GM21367 (cell line): Measurements from ENCODE around the gene KRTAP19-3.
"Not testable (repeated sequence)": the region's sequence is repeated elsewhere in the genome, so short reads cannot be mapped to it uniquely, and the experiment has no call there.

Experiments used
- ATAC-seq: cut with Tn5 transposase; IDR thresholded peaks from one replicate; pipeline ENCODE4 v1.9.1; 2021; ENCODE audit not compliant: unreplicated experiment

Gene KRTAP19-3

DNA sequence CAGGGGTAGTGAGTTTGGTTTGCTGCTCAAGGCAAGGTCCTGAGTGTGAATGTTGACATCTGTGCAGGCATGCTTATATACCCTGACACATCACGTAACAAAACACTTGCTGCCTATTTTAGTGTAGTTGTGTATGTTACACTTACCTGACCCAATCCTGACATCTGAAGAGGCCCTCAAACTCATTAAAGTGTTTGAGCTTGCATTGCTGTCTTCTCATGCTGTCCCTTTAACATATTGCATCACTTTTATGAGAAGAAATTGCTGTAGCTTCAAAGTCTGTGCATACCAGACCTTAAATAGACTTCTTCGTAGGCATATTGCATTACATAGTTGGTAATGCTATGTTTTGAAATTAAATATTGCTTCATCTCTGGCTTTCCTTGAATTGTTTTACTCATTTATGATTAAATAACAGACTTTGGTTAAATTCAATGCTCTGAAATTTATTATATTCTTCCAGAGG is at the start of gene KRTAP19-3:
TSS of gene KRTAP19-3 (minus strand) at position 51 of the 466 bp plus-strand sequence. CDS start 56 bp downstream, outside the sequence.
- no peak for ATAC-seq

DNA sequence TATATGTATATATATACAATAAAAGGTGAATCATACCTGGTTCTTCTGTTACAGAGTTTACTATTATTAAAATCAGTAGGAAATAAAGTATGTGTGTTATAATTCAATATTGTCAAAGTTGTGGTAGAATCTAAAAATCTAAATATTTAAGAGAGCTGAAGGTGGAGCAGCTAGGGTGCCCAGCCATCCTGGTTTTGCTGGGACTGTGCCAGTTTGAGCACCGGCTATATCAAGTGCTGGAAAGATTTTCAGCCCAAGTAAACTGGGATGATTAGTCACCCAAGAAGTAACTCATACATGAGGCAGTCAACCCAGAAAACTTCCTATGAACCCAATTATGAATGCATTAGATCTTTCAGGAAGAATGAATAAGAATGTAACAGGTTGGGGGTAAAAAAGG is 27.1 kb upstream of the KRTAP19-3 start:
- no peak for ATAC-seq

DNA sequence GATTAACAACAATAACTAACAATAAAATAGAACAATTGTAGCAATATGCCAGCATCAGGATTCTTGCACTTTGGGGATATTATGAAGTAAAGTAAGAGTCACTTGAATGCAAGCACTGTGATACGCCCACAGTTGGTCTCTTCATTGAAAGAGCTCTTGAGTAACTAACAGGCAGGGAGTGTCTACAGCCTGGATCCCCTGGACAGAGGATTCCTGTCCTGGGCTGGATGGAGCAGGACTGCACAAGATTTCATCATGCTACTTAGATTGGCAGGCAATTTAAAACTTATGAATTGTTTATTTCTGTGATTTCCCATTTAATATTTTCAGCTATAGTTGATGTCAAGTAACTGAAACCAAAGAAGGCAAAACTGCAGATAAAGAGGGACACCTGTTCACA is 23.9 kb upstream of the KRTAP19-3 start:
- ATAC-seq = no peak

DNA sequence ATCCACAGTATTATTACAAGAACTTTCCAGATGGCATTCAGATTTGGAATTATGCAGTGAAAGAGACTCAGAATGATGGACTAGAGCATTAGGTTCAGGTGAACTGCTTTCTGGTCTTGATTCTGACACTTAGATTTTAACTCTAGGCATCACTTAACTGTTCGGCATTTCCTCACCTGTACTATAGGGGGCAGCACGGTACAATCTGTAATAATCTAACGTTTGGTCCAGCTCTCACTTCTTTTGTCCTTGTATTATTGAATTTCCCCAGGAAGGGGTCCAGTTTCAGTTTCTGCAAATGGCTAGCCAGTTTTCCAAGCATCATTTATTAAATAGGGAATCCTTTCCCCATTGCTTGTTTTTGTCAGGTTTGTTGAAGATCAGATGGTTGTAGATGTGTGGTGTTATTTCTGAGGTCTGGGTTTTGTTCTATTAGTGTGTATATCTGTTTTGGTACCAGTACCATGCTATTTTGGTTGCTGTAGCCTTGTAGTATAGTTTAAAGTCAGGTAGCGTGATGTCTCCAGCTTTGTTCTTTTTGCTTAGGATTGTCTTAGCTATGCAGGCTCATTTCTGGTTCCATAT is 13.9 kb upstream of the KRTAP19-3 start:
- ATAC-seq = not testable (repeated sequence)

DNA sequence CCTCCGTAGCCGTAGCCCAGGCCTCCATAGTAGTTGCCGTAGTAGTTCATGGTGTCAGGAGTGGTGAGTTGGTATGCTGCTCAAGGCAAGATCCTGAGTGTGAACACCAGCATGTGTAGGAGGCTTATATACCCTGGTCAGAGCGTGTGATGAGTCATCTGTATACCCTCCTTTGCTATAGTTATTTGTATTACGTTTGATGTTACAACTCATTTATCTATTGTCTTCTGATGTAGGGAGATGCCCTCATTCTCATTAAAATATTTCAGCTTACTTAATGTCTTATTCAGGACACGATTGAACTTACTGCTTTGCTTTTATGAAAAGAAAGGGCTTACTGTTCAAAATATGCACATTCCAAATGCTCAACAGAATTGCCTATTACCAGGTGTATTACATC is 10.2 kb upstream of the KRTAP19-3 start, which contains the start of gene KRTAP19-5:
TSS of gene KRTAP19-5 (minus strand) at position 101 of the 400 bp plus-strand sequence. CDS start at position 50, 51 bp downstream.
- no peak for ATAC-seq

DNA sequence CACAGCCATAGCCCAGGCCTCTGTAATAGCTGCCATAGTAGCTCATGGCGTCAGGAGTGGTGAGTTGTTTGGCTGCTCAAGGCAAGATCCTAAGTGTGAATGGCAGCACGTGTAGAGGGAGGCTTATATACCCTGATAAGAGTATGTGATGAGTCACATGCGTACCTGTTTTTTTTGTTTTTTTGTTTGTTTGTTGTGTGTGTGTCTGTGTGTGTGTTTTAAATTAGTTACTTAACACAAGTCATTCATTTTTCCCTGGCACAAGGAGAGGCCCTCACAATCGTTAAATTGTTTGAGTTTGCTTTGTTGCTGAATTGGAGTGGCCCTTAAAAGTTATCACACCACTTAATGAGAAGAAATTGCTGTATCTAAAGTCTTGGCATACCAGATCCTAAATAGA is 5.3 kb upstream of the KRTAP19-3 start, which contains the start of gene KRTAP19-4:
TSS of gene KRTAP19-4 (minus strand) at position 101 of the 400 bp plus-strand sequence. CDS start at position 46, 55 bp downstream.
- ATAC-seq = no peak

DNA sequence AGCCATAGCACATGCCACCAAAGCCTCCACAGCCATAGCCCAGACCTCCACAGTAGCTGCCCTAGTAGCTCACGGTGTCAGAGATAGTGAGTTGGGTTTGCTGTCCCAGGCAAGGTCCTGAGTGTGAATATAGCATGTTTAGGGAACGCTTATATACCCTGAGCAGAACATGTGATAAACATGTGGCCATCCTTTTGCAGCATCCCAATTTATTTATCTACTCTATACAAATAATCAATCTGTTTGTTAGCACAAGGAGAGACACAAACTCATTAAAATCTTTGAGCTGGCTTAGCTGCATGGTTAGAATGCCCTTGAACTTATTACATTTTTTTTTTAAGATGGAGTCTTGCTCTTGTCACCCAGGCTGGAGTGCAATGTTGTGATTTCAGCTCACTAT is 4.5 kb downstream of the KRTAP19-3 start, which contains the start of gene KRTAP19-2:
TSS of gene KRTAP19-2 (minus strand) at position 101 of the 400 bp plus-strand sequence. CDS start at position 13, 88 bp downstream.
- no peak for ATAC-seq

DNA sequence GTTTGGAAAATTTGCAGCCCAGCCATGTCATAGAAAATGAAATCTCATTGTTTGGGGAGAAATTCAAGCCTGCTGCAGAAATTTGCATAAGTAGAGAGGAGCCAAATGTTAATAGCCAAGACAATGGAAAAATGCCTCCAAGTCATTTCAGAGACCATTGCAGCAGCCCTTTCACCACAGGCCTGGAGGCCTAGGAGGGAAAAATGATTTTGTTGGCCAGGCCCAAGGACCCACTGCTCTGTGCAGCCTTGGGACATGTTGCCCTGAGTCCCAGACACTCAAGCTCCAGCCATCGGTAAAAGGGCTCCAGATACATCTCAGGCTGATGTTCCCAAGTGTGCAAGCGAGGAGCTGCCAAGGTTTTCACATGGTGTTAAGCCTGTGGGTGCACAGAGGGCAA is 5.6 kb downstream of the KRTAP19-3 start:
- no peak for ATAC-seq

DNA sequence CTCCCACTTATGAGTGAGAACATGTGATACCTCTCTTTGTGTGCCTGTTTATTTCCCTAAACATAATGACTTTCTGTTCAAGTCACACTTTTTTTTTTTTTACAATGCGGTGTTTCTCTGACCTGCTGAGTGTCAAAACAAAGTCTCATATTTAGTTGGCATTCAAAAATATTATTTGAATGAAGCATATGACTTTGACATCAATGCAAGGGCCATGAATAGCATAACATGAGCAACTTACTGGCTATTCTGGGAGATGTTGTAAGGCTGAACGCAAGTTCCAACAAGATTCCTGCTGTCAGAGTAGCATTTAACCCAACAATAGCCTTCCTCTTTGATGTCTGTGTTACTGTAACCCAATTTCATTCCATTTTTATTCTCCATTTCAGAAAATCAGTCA is 9.7 kb downstream of the KRTAP19-3 start:
- no peak for ATAC-seq

DNA sequence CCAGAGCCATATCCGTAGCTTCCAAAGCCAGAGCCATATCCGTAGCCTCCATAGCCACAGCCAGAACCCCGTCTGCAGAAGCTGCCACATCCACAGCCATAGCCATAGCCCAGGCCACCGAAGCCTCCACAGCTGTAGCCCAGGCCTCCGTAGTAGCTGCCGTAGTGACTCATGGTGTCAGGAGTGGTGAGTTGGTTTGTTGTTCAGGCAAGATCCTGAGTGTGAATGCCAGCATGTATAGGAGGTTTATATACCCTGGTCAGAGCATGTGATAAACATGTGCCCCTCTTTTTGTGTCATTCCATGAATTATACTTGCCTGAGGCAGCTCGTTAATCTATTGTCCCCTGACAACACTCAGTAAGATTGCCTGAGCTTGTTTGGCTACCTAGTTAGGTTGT is 11.7 kb downstream of the KRTAP19-3 start, which contains the start of gene KRTAP19-1:
TSS of gene KRTAP19-1 (minus strand) at position 223 of the 400 bp plus-strand sequence. CDS start at position 173, 50 bp downstream.
- ATAC-seq = no peak

DNA sequence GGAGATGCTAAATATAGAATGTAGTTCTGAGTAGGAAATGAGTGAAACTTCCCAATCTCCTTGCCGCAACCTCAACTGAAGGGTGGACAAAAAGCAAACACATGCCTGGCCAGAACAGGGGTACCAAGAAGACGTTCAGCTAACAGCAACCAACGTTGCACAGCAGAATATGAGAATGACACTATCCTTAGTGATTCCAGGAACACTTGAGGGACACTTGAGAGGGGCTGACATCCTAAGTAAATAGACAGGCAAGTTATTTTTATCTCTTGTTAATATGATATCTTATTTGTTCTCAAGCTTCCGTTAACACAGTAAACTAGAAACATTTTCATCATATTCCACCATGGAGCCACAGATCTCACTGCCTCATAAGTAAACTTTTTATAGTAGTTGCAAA is 12.6 kb downstream of the KRTAP19-3 start:
- no peak for ATAC-seq

DNA sequence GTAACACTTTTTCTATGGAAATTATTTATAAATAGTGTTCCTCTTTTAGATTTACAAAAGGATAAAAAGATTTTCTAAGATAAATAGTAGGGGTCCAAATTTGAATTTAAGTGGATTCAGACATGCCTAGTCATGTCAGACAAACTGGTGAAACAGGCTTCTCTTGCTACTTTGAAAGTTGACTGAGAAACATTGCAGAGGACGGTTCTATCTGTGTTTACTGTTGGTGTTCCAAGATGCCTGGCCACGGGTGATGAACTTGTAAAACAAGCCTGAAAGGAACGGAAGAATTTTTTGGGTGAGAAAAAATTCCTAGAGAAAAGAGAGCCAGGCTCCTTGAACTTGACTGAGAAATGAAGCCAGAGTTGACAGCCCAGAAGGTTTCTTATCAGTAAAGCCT is 13.8 kb downstream of the KRTAP19-3 start:
- no peak for ATAC-seq

DNA sequence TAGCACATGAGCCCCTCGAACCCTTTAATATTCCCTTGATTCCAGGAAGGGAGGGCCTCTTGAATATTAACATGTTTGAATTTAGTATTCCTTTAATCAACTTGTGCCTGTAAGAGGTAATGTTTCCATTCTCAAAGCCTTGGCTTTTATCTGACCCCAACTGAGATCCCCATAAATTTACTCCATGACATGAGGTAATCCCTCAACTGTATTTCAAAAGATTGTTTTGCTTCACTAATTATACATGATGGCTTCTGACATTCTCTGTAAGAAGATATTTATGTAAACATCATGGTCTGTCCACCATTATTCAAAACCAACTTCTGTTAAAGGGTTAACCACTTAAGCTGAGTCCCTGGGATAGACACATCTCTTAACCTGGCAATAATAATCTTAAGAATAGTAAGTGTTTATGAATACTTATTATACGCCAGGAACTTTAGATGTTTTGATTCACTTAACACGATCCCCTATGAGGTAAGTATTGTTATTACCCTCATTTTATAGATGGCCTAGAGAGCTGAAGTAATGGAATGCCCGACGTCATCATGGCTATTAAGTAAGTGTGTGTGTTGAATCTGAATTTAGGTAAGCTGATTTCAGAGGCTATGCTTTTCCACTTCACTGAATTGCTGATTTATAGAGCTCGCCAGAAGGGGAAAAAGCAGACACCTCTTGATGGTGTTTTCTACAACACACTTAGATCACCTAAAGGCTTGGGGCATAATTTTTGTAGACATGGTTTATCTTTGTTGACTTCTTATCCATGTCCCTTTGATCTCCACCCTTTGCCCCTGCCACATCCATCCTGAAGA is 22.7 kb downstream of the KRTAP19-3 start:
- ATAC-seq = no peak

DNA sequence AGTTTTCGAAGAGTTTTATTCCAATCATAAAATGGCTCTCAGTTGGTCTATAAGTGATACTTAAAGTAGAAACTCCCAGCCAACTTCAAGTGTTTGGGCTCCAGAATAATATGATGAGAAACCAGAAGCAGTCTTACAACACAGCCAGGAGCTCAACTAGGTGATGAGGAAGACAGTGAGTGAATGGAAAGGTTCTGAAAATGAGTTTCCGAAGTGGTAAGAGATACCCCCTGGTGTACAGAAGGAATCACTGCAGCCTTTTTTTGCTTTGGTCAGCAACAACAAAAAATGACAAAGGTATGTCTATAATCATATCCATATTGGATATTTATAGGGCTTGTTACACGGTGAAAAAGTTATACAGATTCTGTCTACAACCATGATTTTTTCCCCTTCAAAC is 28.1 kb downstream of the KRTAP19-3 start:
- ATAC-seq = no peak

DNA sequence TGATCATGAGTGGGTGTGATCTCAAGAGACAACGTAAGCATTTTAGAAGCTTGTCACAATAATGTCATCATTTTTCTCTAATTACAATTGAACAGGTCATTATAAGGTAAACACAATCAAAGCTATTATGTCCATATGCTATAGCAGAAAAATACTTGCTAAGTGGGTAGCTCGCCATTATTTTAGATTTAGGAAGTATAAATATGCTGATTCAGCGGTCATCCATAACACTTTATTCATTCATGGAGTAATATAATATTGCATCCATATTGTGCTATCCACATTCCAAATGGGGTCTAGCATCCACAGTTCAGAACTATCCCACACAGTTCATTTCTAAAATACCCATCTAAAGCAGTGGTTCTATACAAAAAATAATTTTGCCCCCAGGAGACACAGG is 43.3 kb downstream of the KRTAP19-3 start:
- no peak for ATAC-seq

DNA sequence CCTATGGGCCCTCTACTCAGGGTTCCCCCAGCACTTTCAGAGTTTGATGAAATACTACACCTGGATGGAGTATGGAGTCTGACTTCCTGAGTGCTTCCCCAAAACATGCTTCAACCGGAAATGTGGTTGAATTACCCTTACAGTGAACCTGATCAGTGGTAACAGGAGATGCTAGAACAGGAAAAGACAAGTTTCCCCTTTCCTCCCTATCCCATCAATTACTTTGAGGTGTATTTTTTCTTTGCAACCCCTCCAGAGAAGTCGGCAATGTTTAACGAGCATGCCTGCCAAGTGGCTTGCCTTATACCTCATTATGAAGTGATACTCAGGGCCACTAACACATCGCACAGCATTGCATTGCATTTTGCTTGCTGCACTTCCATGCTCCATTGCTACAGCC is 44.8 kb downstream of the KRTAP19-3 start:
- no peak for ATAC-seq

DNA sequence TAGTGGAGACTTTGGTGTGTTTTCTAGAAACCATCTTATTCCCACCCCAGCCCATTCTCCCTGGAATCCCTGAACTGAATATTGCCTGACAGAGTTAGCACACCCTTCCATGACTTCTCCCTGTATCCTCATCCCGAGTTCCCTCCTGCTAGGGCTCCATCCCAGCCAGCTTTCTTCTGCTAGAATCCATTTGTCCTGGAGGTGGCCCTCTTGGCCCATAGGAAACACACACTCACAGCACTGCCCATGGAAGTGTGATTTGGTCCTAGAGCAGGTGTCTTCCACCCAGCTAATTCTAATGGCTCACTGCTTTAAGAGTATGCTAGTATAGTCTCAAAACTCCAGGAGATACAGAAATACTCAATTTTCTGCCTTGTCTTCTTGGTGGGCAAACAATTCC is 47.6 kb downstream of the KRTAP19-3 start:
- no peak for ATAC-seq

DNA sequence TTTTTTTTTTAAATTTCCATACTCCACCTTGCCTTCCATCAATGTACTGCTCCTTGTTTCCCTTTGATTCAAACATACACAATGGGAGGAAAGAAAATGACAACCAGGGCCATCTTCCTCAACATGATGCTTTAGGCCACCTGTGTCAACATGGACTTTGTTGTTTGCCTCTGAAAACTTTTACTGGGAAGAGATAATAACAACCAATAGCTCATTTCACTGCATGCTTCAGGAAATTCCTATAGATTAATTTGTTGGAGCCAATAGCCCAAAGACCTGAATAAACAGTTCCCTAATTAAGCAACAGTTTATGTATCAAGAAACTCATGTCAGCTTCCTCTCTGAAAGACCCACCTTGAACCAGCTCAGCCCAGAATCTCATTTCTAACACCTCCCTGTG is 48.6 kb downstream of the KRTAP19-3 start:
- no peak for ATAC-seq
